HepG2 (cell line): ENCODE data around the gene ZBTB17. TPM values are rescaled to one million over a fixed set of nuclear protein-coding genes. Genes with fewer than 3 reads are reported as not detected.

Experiments used
- ATAC-seq: fragments of 200-7000 bp; cut with Tn5 transposase; 3 replicates; pipeline ENCODE4 v1.9.1; 2020; ENCODE audit warnings: mild to moderate bottlenecking, moderate library complexity
- BruUV-seq: library from RNA; stranded (reverse); fragments of 400-500 nt; replicated peaks from 2 replicates; lab custom pipeline; 2021; lab: Mats Ljungman, UMichigan
- CTCF ChIA-PET: fragments of 300-600 bp; formaldehyde crosslinking; extraction: SDS; loops from one replicate; lab custom pipeline; 2021; ENCODE audit warnings: low total read pairs, inconsistent platforms, low intra/inter-chr PET ratio; lab: Yijun Ruan, JAX
- POLR2A ChIA-PET: fragments of 350-600 bp; sonication (Branson Sonifier 250); formaldehyde crosslinking; loops from one replicate; lab custom pipeline; 2020; ENCODE audit warnings: antibody characterized with exemption, inconsistent platforms; lab: Yijun Ruan, JAX
- DNase-seq: peaks from one replicate; pipeline ENCODE4 v3.0.0-alpha.2; 2015; ENCODE audit warnings: low spot score
- FAIRE-seq: peaks from 3 replicates; lab custom pipeline; 2011; peaks lifted over from hg19 to GRCh38; lab: Jason Lieb, UNC
- H2AFZ ChIP-seq: one replicate; pipeline ENCODE4 v1.6.1; 2011; ENCODE audit warnings: low read length, inconsistent platforms
- H3K27ac ChIP-seq: fragments of 300-600 bp; 3 replicates; pipeline ENCODE4 v1.8.0; 2011; ENCODE audit warnings: mixed run types, mild to moderate bottlenecking, mixed read lengths, low read length, inconsistent platforms; ENCODE audit not compliant: insufficient read depth; ENCODE audit errors: extremely low read length
- H3K27me3 ChIP-seq, 2 experiments: fragments of 200-600 bp in 1 of 2; 2 replicates in 1 of 2; 3 replicates in 1 of 2; pipeline versions ENCODE4 v1.6.0 to v1.8.0; 2011; ENCODE audit warnings: low read length in 2 of 2, mild to moderate bottlenecking in 2 of 2, moderate library complexity in 2 of 2, inconsistent platforms in 1 of 2; ENCODE audit not compliant: insufficient read depth in 2 of 2, control insufficient read depth in 1 of 2
- H3K36me3 ChIP-seq, 2 experiments: fragments of 200-600 bp in 1 of 2; replicated peaks in 1 of 2; 2 replicates in 1 of 2; 3 replicates in 1 of 2; pipeline versions ENCODE4 v1.5.1 to v1.8.0; 2011; ENCODE audit warnings: low read length in 2 of 2, inconsistent platforms in 1 of 2; ENCODE audit not compliant: insufficient read depth in 2 of 2, control insufficient read depth in 1 of 2
- H3K4me1 ChIP-seq: 2 replicates; pipeline ENCODE4 v1.5.1; 2012; ENCODE audit warnings: low read length, inconsistent platforms; ENCODE audit not compliant: insufficient read depth
- H3K4me2 ChIP-seq: 2 replicates; pipeline ENCODE4 v1.6.0; 2011; ENCODE audit warnings: low read depth, low read length, inconsistent platforms
- H3K4me3 ChIP-seq, 3 experiments: fragments of 200-600 bp in 1 of 3; sonication (generic), shearing (Covaris generic) in 1 of 3; replicated peaks in 1 of 3; 2 replicates each; pipeline ENCODE4 v1.5.1; 2011 to 2016; ENCODE audit warnings: low read length in 3 of 3, inconsistent platforms in 2 of 3, low read depth in 2 of 3, mild to moderate bottlenecking in 2 of 3, control low read depth in 1 of 3, mixed read lengths in 1 of 3; ENCODE audit not compliant: insufficient read depth in 1 of 3
- H3K79me2 ChIP-seq: one replicate; pipeline ENCODE4 v1.6.1; 2011; ENCODE audit warnings: low read length, inconsistent platforms; ENCODE audit not compliant: insufficient read depth
- H3K9ac ChIP-seq: 2 replicates; pipeline ENCODE4 v1.6.0; 2011; ENCODE audit warnings: mild to moderate bottlenecking, low read depth, low read length, inconsistent platforms; ENCODE audit not compliant: insufficient read depth
- H3K9me3 ChIP-seq: 2 replicates; pipeline ENCODE4 v1.5.1; 2012; ENCODE audit warnings: mild to moderate bottlenecking, low read length
- H4K20me1 ChIP-seq: 2 replicates; pipeline ENCODE4 v1.6.0; 2011; ENCODE audit warnings: inconsistent platforms, mild to moderate bottlenecking, low read length, moderate library complexity; ENCODE audit not compliant: insufficient read depth
- BHLHE40 ChIP-seq: IDR thresholded peaks from 2 replicates; pipeline ENCODE4 v1.6.1; 2011; ENCODE audit warnings: low read length, improper control_type of control experiment
- CCAR2 ChIP-seq: fragments of 200-400 bp; formaldehyde crosslinking; optimal IDR thresholded peaks from 2 replicates; pipeline ENCODE3; 2018; ENCODE audit warnings: low read depth, mild to moderate bottlenecking, low read length, moderate library complexity
- FOSL2 ChIP-seq: sonication (generic); formaldehyde crosslinking; IDR thresholded peaks from 2 replicates; pipeline ENCODE4 v1.4.0; 2020; ENCODE audit warnings: missing genetic modification reagents
- HIC2 ChIP-seq: sonication (generic); formaldehyde crosslinking; IDR thresholded peaks from 2 replicates; pipeline ENCODE4 v1.9.0; 2022; ENCODE audit warnings: low read depth, missing genetic modification reagents
- HNRNPL ChIP-seq: fragments of 200-400 bp; formaldehyde crosslinking; IDR thresholded peaks from 2 replicates; pipeline ENCODE4 v1.6.1; 2017; ENCODE audit warnings: mild to moderate bottlenecking, low read depth, low read length
- KDM1A ChIP-seq: IDR thresholded peaks from 2 replicates; pipeline ENCODE4 v1.6.1; 2016; ENCODE audit warnings: missing compliant biosample characterization
- NFYC ChIP-seq: IDR thresholded peaks from 2 replicates; pipeline ENCODE4 v1.6.1; 2016; ENCODE audit warnings: missing genetic modification reagents, missing compliant biosample characterization
- THAP11 ChIP-seq: IDR thresholded peaks from 2 replicates; pipeline ENCODE4 v1.6.1; 2016; ENCODE audit warnings: missing biosample characterization, missing genetic modification reagents
- ZNF274 ChIP-seq: sonication (generic); formaldehyde crosslinking; IDR thresholded peaks from 2 replicates; pipeline ENCODE4 v1.5.1; 2020; ENCODE audit warnings: mild to moderate bottlenecking, missing genetic modification reagents
- ZNF281 ChIP-seq: sonication (generic); formaldehyde crosslinking; IDR thresholded peaks from 2 replicates; pipeline ENCODE4 v1.4.0; 2020; ENCODE audit warnings: missing genetic modification reagents, borderline replicate concordance
- ZNF501 ChIP-seq: sonication (generic); formaldehyde crosslinking; IDR thresholded peaks from 2 replicates; pipeline ENCODE4 v1.5.1; 2020; ENCODE audit warnings: mild to moderate bottlenecking, moderate library complexity, missing genetic modification reagents
- WGBS: methylation state at CpG from one replicate; pipeline ENCODE4 v1.1.6; 2017; ENCODE audit warnings: low lambda C conversion rate; 5-methylcytosine and 5-hydroxymethylcytosine counted together
- in situ Hi-C: cut with HindIII; loops from 2 replicates; pipeline ENCODE4 v1.10.0; 2017; ENCODE audit warnings: low pct_unique_long_range_greater_than_20kb; ENCODE audit not compliant: extremely low pct_ligation_motif_present
- intact Hi-C: fragments of 100-400 bp; cut with micrococcal nuclease; formaldehyde crosslinking; loops from one replicate; pipeline ENCODE4 v1.10.0; 2022; ENCODE audit not compliant: unreplicated experiment
- polyA plus RNA-seq, 8 experiments: library from polyadenylated mRNA; depleted of rRNA in 3 of 8; stranded (reverse) in 7 of 8; unstranded in 1 of 8; fragments of >200 nt; fragmentation: Illumina TruSeq in 4 of 8; extraction: Trizol in 4 of 8; gene quantifications; 2 replicates each; pipeline versions ENCODE4 v1.2.1 to v1.2.3, GENCODE V29; 2011 to 2016; ENCODE audit warnings: low read depth in 4 of 8, missing spikeins in 1 of 8, mixed read lengths in 1 of 8; ENCODE audit not compliant: insufficient read depth in 1 of 8
- total RNA-seq, 5 experiments: library from RNA; depleted of rRNA; stranded (reverse); fragments of >200 nt; fragmentation: Illumina TruSeq; extraction: Trizol; gene quantifications; 2 replicates each; pipeline ENCODE4 v1.2.3, GENCODE V29; 2016; ENCODE audit warnings: low read depth in 1 of 5

Gene ZBTB17
- total and polyA plus RNA-seq, 2 of the 13 experiments (the other 11 are each of a cell fraction or from before 2014, with no cell fraction given), result 16.7 to 17.0 TPM

GRCh38 chr1:16017076-16017460, 41.2 kb upstream of the ZBTB17 start:
- peaks cover 12 to 84% of the 10 kb centered on the region in 2 experiments; a peak in 4 of 5 replicates for H3K27me3 ChIP-seq
- no TSS peak for BruUV-seq
- H3K27ac ChIP-seq, result no peak overlapping the region
- H3K79me2 ChIP-seq, result no peaks in the 10 kb centered on the region
- H3K36me3 ChIP-seq, result no peaks in the 10 kb centered on the region
- peak overlapping the region in 1 of 3 experiments; percentile 65; a peak in 1 of 6 replicates for H3K4me3 ChIP-seq
- ATAC-seq (no peak; the same call in 2 of the 3 replicates), FAIRE-seq (no peak), DNase-seq (no peak)
- no peak overlapping the region for H3K9ac ChIP-seq
- in situ Hi-C loops (no loop called here), intact Hi-C loops (no loop called here)
- no peaks in the 10 kb centered on the region for H3K9me3 ChIP-seq
- H2AFZ ChIP-seq, result no peak overlapping the region
- ChIA-PET CTCF (no interaction called here), POLR2A (no interaction called here)
- WGBS, result 20% methylated on average over 4 of the region's 10 CpGs
- H3K4me1 ChIP-seq, result peaks cover 81% of the 10 kb centered on the region
- no peaks in the 10 kb centered on the region for H4K20me1 ChIP-seq
- TF ChIP-seq KDM1A (CRISPR knock-in tag) (no peak), CCAR2 (no peak)
- peak overlapping the region; percentile 73 for H3K4me2 ChIP-seq

- ATAC-seq, result no peak
- DNase-seq, result no peak
- FAIRE-seq, result no peak
- CTCF ChIA-PET, result no interaction called here
- no peak overlapping the region for H2AFZ ChIP-seq
- 21% methylated on average over 14 of the region's 23 CpGs for WGBS
- H4K20me1 ChIP-seq, result no peaks in the 10 kb centered on the region
- TF ChIP-seq FOSL2 (CRISPR knock-in tag), result 0 out of 2 replicates have a peak, but pooled peaks have one; percentile 7
- 0 out of 2 replicates have a peak, but pooled peaks have one; percentile 48 for TF ChIP-seq HIC2 (CRISPR knock-in tag)
- no peak for TF ChIP-seq ZNF501 (CRISPR knock-in tag)
- TF ChIP-seq NFYC (CRISPR knock-in tag), result no peak
- TF ChIP-seq ZNF281 (CRISPR knock-in tag), result peak; percentile 15; the same call in 1 of the 2 replicates
- no peak for TF ChIP-seq ZNF274
- TF ChIP-seq THAP11 (CRISPR knock-in tag), result no peak
- peak; percentile 81 for TF ChIP-seq HNRNPL
- TF ChIP-seq BHLHE40, result peak; percentile 48; the same call in 1 of the 2 replicates
- no peaks in the 10 kb centered on the region for H3K9me3 ChIP-seq
- no TSS peak for BruUV-seq
- H3K4me1 ChIP-seq, result peaks cover 75% of the 10 kb centered on the region
- no peak overlapping the region for H3K27ac ChIP-seq
- H3K36me3 ChIP-seq, result no peaks in the 10 kb centered on the region
- intact Hi-C loops, result no loop called here
- peaks cover 10 to 76% of the 10 kb centered on the region in 2 experiments; a peak in 4 of 5 replicates for H3K27me3 ChIP-seq
- H3K4me3 ChIP-seq, result peak overlapping the region in 1 of 3 experiments; percentile 9; a peak in 1 of 6 replicates
- H3K9ac ChIP-seq, result no peak overlapping the region
- no peak overlapping the region; the same call in 1 of the 2 replicates for H3K4me2 ChIP-seq
- in situ Hi-C loops, result no loop called here
- POLR2A ChIA-PET, result no interaction called here
- no peaks in the 10 kb centered on the region for H3K79me2 ChIP-seq
Measured at GRCh38 chr1:16015960-16016901, 40.3 kb upstream of the ZBTB17 start.
